ENCODE measurements around the gene SLC26A8. TPM values are rescaled to one million over a fixed set of nuclear protein-coding genes. Genes with fewer than 3 reads are reported as not detected.

The SLC26A8 gene
- total and polyA plus RNA-seq, 9 donors = 0.07 to 0.17 (median 0.10) TPM; not detected in 4

GRCh38 chr6:36070252-36070651, 45.8 kb upstream of the SLC26A8 start:
- H3K4me1 ChIP-seq (ENCODE audit: insufficient read depth) = peaks cover 4% of the 10 kb centered on the region
- no peak overlapping the region for H3K27ac ChIP-seq
- H3K27me3 ChIP-seq = no peaks in the 10 kb centered on the region
- no peaks in the 10 kb centered on the region for H3K9me3 ChIP-seq
- no peak for TF ChIP-seq CTCF (IDR thresholded peaks at IDR 0.05)
- TF ChIP-seq POLR2A (IDR thresholded peaks at IDR 0.05) = no peak
- TF ChIP-seq EP300 (IDR thresholded peaks at IDR 0.05) = no peak
- no peak overlapping the region for H3K4me3 ChIP-seq
- no peak for DNase-seq
- intact Hi-C loops (cut with DNase I) = no loop called here
- WGBS, 3 donors = 38 to 53% (median 48%) methylated on average over 3 of the region's 3 CpGs
- no peaks in the 10 kb centered on the region for H3K36me3 ChIP-seq

GRCh38 chr6:36069573-36069972, 45.1 kb upstream of the SLC26A8 start:
- Histone ChIP-seq H3K4me3 (no peak overlapping the region), H3K4me1 (ENCODE audit: insufficient read depth) (peaks cover 7% of the 10 kb centered on the region), H3K9me3 (no peaks in the 10 kb centered on the region), H3K27ac (no peak overlapping the region), H3K27me3 (no peaks in the 10 kb centered on the region), H3K36me3 (no peaks in the 10 kb centered on the region)
- DNase-seq = no peak
- WGBS, 3 donors = 54 to 60% (median 58%) methylated on average over 1 of the region's 1 CpG
- intact Hi-C loops (cut with DNase I) = no loop called here
- no peak for TF ChIP-seq EP300 (IDR thresholded peaks at IDR 0.05)
- TF ChIP-seq POLR2A (IDR thresholded peaks at IDR 0.05) = no peak
- TF ChIP-seq CTCF (IDR thresholded peaks at IDR 0.05) = no peak

GRCh38 chr6:36068586-36068985, 44.1 kb upstream of the SLC26A8 start:
- no peak for TF ChIP-seq POLR2A (IDR thresholded peaks at IDR 0.05)
- TF ChIP-seq EP300 (IDR thresholded peaks at IDR 0.05) = no peak
- no peak for TF ChIP-seq CTCF (IDR thresholded peaks at IDR 0.05)
- no peak overlapping the region for H3K27ac ChIP-seq
- intact Hi-C loops (cut with DNase I) = no loop called here
- H3K4me3 ChIP-seq = no peak overlapping the region
- no peak for DNase-seq
- no peaks in the 10 kb centered on the region for H3K27me3 ChIP-seq
- 80 to 94% (median 84%) methylated on average over 3 of the region's 3 CpGs for WGBS, 3 donors
- no peaks in the 10 kb centered on the region for H3K9me3 ChIP-seq
- H3K36me3 ChIP-seq = no peaks in the 10 kb centered on the region
- H3K4me1 ChIP-seq (ENCODE audit: insufficient read depth) = peaks cover 7% of the 10 kb centered on the region

- Histone ChIP-seq H3K27me3 (no peaks in the 10 kb centered on the region), H3K9me3 (no peaks in the 10 kb centered on the region), H3K27ac (no peak overlapping the region), H3K4me1 (ENCODE audit: insufficient read depth) (peaks cover 7% of the 10 kb centered on the region), H3K4me3 (no peak overlapping the region), H3K36me3 (no peaks in the 10 kb centered on the region)
- TF ChIP-seq POLR2A (IDR thresholded peaks at IDR 0.05) (no peak), EP300 (IDR thresholded peaks at IDR 0.05) (no peak), CTCF (IDR thresholded peaks at IDR 0.05) (no peak)
- no peak for DNase-seq
- intact Hi-C loops (cut with DNase I) = no loop called here
Measured at GRCh38 chr6:36068012-36068392, 43.6 kb upstream of the SLC26A8 start.
